Activated CD4-positive, alpha-beta T cell treated with anti-CD3 and anti-CD28 coated beads, Interleukin-2, amount 50 U/mL, for 4 hours (primary cell): ENCODE data around the gene MRPS22.
A peak's percentile ranks its signal among the peaks of the same experiment; 100 is the strongest.
"Not testable (repeated sequence)": the region's sequence is repeated elsewhere in the genome, so short reads cannot be mapped to it uniquely, and the experiment has no call there.

ENCODE experiments used
- DNase-seq, 2 experiments: peaks; one replicate each; pipeline ENCODE4 v3.0.0-alpha.2; 2020

Gene MRPS22

DNA sequence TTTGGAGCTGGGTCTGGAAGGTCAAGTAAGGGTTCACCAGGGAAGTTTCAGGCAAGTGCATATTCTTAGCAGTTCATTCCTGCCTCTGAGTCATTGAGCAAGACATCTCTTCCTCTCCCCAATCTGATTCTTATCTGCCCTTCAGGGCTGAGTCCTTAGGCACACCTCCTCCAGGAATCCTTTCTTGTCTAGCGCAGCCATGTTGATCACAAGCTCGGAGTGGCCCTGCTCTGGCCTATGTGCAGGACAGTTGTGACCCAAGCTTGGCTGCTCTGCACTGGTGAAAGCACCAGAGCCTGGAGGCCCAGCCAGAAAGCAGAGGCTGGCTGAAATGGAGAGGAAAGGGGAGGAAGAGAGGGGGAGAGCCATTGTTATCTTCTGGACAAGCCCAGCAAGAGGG is 30.9 kb upstream of the MRPS22 start:
- no peak for DNase-seq

DNA sequence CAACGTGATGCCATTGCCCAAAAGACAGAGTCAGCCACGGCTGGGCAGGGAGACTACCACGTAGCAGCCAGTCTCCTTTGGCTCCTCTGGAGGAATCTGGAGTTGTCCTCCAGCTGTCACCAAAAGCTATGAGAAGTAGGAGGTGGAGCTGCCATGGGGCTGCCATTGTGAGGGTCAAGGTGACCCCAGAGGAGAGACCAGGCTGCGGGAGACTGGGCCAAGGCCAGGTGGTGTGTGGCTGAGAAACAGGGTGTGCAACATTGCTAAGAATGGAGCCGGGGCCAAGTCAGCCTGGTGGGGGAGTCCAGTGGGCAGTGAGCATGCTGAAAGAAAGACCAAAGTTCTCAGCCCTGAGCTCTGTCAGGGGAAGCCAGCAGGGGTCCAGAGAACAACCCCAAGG is 29.9 kb upstream of the MRPS22 start:
- no peak for DNase-seq

DNA sequence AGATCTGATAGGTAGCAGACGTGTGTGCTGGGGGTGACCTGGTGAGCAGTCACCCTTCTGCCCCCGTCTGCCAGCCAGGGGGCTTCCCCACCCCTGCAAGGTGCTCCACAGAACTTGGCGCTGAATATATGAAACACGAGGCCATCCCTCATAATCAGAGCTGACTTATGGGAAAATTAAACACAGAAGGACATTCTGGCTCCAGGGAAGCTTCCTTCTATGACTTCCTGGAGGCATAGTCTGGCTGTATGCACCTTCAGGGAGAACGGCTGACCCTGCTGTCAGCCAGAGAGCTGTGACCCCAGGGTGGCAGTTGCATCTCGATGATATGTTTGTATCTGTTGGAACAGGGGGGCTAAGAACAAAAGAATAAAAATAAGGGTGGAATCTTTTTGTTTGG is 26.6 kb upstream of the MRPS22 start:
- DNase-seq: no peak

DNA sequence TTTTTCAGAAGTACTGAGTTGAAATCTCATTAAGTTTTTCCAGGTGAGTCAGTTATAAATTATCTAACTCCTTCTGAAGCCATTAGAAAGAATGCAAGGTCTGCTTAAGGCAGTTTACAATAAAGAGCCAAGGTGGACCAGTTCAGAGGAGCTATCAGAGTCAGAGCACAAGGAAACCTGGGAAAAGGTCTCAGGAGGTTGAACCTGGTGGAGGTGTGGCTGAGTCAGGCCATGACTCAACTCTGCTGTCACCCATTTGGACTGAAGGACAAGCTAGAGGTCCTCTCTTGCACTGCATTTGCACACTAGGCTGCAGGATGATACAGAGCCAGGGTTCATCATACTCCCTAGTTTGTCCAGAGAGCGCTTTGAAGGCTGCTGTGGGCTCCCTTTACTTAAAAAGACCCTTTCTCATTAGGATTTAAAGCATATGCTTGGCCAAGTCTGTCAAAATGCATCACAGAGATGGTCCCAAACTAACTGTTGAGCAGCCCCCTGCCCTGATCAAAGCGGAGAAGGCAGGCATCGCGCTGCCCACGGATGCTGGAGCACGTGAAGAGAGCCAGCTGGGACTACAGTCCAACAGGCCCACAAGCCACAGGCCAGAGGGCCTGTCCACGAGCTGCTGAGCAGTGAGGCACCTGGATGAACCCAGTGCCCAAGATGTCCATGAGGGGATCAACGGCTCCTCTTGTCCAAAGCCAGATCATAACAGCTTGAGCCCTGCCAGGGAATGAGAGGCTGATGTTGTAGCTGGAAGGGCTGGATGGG is 26.0 kb upstream of the MRPS22 start:
- no peak for DNase-seq

DNA sequence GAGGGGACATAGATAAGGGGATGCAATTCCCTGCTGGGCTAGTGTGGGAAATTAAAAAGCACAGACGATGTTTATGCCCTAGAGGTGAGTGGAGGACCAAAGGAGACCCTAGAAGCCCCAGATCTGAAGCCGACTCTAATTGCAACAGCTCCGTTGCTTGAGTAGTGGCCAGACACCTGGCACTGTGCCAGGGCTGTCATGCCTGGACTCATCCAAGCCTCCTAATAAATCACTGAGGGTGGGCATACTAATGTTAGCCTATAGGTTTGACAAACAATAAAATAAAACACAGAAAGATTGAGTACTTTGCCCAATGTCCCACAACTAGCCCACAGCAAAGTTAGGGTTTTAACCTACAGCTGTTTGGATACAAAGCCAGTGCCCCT is 25.4 kb upstream of the MRPS22 start:
- no peak for DNase-seq

DNA sequence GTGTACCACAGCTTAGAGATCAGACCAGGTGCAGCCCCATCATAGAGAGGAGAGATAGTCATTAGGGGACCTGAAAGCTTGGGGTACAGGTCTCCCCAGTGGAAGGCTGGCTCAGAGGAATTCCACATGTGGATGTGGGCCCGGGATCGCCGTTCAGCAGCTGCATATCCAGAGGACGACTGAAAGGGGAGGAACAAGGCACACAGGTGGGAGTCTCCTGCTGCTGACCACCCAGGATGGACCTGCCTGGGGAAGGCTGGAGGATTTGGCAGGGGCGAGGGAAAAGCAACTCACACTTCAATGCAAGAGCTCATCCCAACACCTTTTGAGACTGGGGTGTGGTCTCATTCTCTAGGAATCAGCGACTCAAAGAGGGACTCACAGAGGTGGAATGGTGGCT is 25.0 kb upstream of the MRPS22 start:
- DNase-seq: no peak

DNA sequence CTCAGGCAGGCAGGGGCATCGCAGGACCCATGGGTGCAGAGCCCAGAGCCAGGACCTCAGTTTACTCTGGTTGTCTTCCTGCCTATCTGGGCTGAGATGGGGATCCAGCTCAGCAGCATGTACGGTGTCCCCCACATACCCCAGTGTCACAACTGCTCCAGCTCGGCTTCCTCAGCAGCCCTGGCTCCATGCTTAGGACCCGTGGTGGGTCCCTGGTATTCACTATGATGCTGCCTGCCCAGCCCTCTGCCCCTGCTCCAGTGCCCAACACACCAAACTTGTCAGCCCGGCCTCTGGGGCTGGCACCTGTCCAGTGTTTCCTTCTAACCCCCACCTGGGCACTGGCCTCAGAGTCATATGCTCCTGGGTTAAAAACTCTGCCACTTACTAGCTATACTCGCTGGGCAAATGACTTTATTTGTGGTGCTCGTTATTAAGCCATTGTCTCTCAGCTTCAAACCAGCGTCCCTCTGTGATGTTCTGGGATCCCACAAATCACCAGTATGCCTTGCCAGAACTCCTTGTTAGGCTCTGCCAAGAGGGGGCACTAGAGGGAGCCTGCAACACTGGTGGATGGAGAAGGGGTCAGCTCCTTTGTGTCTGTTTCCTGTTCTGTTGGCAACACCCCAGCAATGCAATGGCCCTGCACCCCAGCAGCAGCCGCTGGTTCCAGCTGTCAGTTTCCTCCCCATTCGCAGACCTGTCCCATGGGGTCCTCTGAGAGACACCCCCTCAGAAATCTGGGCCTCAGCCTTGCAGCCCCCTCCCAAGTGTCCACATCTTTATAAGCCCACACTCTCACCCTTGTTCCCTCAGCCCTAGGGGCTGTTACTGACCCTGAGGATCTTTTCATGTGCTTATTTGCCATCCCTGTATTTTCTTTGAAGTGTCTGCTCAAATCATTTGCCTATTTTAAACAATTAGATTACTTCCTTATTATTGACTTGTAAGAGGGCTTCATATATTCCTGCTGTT is 24.1 kb upstream of the MRPS22 start:
- no peak for DNase-seq

DNA sequence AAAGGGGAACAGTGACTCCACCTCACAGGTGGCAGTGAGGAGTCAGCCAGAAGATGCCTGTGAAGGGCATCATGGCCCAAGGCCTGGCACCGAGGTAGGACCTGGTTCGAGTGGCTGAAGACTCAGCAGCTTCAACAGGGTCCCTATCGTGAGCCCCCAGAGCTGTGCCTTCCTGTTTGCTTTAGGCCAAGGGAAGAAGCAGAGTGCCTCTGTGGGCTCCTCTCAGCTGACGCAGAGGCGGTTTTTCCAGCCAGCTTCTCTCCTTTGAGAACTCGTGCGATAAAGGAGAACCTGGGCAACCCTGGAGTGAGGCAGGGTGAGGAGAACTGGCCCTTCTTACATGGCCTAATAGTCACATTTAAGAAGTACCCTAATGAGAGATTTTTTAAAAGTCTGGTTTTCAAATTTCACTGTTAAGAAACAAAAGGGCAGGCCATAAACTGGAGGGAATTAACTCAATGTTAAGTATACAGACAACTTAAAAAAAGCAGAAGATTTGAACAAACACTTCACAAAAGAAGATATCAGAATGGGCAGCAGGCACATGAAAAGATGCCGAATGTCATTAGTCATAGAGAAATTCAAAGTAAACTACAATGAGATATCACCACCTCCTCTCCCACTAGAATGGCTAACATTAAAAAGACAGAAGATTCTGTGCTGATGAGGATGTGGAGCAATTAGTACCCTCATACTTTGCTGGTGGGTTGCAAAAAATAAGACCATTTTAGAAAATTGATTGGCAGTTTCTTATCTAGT is 23.1 kb upstream of the MRPS22 start:
- DNase-seq: no peak

DNA sequence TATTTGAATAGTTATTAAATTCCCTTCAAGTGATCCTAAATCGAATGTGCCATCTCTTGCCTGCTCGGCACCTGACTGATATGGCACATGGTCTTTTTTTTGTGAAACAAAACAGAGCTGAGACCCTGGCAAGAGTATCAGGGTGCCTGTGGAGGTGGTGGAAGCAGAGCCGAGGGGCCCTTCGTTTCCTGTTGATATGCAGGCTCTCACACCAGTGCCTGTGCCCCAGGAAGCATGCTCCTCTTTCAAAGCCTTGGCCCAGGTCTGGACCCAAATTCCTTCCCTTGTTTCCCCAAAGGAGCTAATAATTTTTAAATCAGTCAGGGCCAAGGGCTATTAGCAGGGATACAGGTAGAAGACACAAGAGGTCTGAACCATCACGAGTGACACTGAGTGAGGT is 21.5 kb upstream of the MRPS22 start:
- DNase-seq: no peak

DNA sequence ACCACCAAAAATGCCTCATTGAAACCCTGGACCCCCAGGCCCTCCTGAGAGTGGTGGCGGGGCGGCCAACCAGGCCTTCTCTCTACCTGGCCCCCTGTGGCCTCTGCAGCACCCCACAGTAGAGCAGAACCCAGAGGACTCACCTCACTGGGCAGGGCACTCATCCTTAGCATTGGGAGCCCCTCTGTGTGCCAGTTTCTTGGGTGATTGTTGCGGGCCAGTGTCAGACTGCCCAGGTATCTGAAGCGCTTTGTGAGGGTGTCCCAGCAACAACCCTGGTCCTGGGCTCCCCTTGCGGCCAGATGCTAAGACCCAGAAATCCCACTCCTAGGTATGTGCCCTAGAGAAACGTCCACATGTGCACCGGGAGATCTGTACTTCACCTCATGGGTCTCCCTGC is 20.7 kb upstream of the MRPS22 start:
- no peak for DNase-seq

DNA sequence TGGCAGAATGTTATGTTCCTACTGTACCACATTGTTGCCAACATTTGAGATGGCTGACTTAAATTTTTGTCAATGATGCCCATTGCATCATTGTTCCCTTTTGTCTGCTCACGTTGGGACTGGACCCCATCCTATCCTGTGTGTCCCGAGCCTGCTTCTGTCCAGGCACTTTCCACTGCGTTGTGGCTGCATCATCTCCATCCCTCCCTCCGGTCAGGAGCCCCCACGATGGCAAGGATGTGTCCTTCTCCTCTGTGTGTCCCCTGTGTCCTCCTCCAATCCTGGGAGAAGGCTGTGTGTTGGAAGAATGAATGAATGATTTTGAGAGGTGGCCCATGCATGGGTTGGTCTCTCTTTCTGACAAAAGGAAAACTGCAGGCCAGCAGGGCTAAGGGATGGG is 19.4 kb upstream of the MRPS22 start:
- DNase-seq: no peak

DNA sequence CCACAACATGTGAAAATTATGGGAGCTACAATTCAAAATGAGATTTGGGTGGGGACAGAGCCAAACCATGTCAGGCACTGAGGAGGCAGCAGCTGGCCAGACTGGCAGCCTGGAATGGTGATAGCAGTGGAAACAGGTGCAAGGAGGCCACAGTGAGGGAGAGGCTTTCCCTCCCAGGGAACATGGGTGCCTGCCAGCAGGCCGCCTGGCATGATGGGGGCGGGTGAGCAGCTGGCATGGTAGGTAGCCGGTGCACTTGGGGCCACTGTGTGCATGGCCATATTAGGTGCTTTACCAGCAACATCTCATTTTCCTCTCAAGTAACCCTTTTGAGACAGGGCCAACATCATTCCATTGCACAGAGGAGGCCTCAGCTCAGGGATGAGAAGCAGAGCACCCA is 18.3 kb upstream of the MRPS22 start:
- DNase-seq: no peak

DNA sequence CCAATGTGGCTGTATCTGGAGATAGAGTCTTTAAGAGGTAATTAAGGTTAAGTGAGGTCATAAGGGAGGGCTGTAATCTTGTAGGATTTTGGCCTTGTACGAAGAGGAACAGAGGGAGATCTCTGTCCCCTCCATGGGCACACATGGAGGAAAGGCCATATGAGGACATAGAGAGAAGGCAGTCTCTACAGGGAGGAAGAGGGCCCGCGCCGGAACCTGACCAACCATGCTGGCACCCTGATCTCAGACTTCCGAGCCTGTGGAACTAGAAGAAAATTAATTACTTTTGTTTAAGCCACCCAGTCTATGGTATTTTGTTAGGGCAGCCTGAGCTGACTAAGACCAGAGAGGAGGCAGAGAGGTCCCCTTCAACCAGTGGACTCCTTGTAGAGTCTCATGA is 17.7 kb upstream of the MRPS22 start:
- DNase-seq: no peak

DNA sequence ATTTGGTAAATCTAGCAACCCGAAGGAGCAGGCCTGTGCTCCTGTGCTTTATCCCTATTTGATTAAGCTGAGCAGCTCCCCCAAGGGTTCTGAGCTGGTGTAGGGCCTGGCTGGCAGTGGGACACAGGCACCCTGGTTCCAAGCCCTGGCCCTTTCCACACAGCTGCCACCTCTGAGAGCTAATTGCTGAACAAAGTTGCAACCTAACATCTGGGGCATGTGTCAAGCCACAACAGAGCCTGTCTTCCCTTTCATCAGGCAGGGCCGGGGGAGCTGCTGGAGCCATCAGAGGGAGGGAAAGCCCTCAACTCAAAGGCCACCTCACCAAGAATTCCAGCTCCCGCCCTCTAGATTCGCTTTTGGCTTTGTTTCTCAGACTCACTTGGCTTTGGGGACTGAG is 17.1 kb upstream of the MRPS22 start:
- DNase-seq: no peak

DNA sequence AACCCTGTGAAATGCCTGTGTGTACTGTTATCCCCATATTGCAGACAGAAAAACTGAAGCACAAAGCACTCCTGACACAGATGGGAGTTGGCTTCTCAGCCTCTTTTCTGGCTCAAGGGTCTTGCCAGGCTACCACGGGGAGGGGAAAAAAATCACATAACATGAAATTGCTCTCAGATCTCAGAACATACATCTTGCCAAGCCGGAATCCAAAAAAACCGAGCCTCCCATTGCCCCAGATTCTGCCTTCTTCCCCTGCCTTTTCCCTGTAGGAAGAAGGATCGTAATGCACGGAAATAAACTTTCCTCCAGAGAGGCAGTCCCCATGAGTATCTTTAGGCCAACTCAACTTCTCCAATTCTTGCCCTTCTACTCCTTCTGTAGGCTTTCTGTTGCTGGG is 16.6 kb upstream of the MRPS22 start:
- DNase-seq: no peak

DNA sequence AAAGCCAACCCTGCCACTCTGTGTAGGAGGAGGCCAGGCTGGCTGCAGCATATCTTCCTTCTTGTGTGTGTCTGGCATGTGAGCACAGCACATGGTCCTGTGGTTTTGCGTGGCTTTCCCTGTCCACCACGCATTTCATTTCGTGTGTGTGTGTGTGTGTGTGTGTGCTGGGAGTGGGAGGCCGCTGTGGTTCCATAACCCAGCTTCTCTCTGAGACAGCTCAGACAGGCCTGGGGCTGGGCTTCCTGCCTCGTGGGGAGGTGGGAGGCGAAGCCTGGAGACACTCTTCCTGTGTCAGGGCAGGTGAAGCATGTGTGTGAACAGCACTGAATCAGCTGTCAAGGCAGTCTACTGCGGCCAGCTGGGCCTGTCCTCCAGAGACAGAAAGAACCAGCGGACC is 16.0 kb upstream of the MRPS22 start:
- no peak for DNase-seq

DNA sequence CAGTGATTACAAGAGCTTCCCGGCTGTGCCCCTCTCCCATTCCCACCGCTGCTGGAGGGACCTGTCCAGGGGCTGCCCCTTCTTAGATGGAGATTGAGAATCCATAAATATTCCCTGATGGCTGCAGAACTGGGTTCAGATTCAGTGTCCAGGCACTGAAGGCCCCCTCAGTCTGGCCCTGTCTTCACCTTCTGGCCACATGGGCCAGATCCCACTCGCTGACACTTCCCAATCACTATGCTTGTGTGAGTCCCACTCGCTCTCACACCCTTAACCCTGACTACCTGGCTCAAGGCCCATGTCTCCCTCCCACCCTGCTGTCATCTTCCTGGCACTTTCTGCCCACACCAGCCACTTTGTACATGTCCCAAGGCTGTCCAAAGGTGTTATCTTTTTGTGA is 15.5 kb upstream of the MRPS22 start:
- DNase-seq: no peak

DNA sequence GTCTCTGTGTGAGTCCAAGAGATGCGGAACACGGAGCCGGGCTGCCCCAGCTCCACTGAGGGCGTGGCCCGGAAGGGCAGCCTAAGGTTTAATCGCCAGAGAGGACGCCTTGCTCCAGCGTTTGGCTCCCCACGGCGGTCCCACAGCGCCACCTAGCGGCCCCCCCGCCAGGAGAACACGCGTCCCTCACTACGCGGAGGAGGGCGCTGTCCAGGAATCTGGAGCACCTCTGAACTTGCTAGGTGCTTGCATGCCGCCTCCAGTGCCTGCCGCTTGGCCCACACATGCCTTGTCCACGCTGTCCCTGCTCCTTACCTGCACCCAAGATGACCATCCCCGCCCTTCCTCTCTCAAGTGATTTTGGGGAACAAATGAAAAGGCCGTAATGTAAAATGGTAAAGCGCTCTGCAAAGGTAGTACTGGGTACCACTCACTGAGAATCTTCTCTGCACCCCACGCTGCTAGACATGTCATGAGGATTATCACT is 14.4 kb upstream of the MRPS22 start:
- peak; percentile 77 to 78 for DNase-seq

DNA sequence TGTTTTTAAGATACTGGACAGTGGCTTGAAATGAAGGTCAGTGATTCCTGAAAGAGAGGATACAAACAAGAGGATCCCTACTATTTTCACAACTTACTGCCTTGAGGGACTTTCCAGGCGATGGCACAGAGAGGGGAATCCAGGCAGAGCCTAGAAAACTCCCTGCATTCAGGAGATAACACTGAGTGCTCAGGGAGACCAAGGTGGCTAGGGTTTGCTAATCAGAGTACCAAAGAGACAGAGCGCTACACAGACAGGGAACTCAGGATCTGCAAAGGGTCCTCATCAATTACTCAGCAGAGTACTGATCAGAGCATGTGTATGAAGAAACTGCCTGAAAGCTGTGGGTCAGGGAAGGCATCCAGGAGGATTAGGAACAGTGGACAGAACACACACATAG is 11.7 kb upstream of the MRPS22 start:
- DNase-seq: no peak

DNA sequence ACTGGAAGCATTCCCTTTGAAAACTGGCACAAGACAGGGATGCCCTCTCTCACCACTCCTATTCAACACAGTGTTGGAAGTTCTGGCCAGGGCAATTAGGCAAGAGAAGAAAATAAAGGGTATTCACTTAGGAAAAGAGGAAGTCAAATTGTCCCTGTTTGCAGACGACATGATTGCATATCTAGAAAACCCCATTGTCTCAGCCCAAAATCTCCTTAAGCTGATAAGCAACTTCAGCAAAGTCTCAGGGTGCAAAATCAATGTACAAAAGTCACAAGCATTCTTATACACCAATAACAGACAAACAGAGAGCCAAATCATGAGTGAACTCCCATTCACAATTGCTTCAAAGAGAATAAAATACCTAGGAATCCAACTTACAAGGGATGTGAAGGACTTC is 9.1 kb upstream of the MRPS22 start:
- DNase-seq: not testable (repeated sequence)

DNA sequence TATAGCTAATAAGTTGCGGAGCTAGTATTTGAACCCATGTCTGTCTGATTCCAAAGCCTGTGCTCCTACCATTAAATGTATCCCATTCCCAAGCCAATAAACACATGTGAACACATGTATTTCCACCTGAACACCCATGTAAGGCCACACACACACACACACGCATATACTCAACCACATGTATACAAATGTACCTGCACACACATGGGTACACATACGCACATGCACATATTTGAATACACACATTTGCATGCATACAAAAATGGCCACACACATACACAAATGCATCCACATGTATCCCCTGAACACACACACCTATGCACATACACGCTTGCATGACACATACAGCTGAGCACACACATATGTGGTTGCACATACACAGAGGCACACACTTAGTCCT is 5.4 kb upstream of the MRPS22 start:
- no peak for DNase-seq

DNA sequence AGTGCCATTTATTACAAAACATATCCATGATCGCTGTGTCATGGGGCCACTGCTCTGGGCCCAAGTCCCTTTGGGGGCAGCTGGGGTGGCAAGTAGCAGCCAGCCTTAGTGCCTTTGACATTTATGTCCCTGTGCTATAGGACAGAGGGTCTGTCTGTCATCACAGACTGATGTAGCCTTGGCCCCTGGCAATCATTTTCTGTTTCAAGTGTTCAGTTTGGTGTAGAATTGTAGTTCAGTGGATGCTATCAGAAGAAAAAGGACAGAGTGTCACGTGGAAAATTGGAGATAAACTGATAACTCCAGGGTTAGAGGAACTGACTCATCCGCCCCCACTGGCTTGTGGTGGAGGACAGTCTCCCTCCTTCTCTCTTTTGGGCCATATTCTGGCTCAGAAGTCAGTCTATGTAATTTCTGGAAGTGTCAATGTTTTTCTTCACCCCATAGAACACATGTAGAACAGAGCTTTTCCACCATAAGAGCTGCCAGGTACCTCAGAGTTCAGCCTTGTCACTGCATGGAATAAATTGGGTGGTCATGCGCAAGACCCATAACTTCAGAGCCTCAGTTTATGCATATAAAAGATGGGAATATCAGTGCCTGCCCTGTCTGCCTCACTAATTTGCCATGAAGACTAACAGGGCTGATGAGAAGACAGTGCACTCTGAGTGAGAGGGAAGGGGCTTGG is 4.5 kb upstream of the MRPS22 start:
- DNase-seq: no peak

DNA sequence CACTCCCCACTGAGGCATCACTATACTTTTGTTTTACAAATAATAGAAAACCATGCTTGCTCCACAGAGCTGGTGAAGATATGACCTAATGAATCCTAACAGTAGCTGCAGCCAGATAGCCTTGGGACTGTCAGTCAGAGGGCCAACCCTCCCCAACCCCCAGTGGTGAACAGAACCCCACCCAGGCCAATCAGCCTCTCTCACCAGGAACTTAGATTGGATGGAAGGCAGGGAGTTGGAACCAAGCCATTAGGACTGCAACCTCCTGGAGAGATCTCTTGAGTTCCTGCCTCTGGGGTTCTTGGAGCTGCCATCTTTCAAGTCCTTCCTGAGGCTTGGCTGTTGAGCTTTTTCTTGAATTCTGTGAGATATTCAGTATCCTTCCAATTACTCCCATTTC is 3.0 kb upstream of the MRPS22 start:
- no peak for DNase-seq
